HCT116 (cell line): ENCODE results near the gene VPS45. TPM values are rescaled to one million over a fixed set of nuclear protein-coding genes. Genes with fewer than 3 reads are reported as not detected.

Source experiments
- ATAC-seq: fragments of 200-7000 bp; cut with Tn5 transposase; 2 replicates; pipeline ENCODE4 v1.9.1; 2020; ENCODE audit warnings: mild to moderate bottlenecking, moderate library complexity
- BruUV-seq: library from RNA; stranded (reverse); fragments of 400-500 nt; replicated peaks from 2 replicates; lab custom pipeline; 2021; lab: Mats Ljungman, UMichigan
- CTCF ChIA-PET: fragments of 300-600 bp; sonication (Branson Sonifier 250); formaldehyde crosslinking; loops from one replicate; lab custom pipeline; 2021; ENCODE audit warnings: antibody characterized with exemption; lab: Charles Lee
- POLR2A ChIA-PET: fragments of 300-600, 350-600 bp; sonication (Branson Sonifier 250); formaldehyde crosslinking; loops from one replicate; lab custom pipeline; 2021; ENCODE audit warnings: antibody characterized with exemption; lab: Charles Lee
- RAD21 ChIA-PET, 2 experiments: fragments of 300-600 bp; sonication (Branson Sonifier 250); formaldehyde crosslinking; loops; one replicate each; lab custom pipeline; 2023; ENCODE audit warnings: low total read pairs in 2 of 2; ENCODE audit not compliant: uncharacterized antibody in 2 of 2, unreplicated experiment in 2 of 2, low non-redundant PET in 1 of 2; lab: Charles Lee
- DNase-seq: peaks from one replicate; pipeline ENCODE4 v3.0.0-alpha.2; 2010; ENCODE audit warnings: low read depth, low spot score
- H2AFZ ChIP-seq: fragments of 200-600 bp; shearing (Covaris generic), sonication (generic); 2 replicates; pipeline ENCODE4 v1.6.1; 2017; ENCODE audit warnings: low read depth, mixed run types, mixed read lengths, antibody characterized with exemption, low read length; ENCODE audit not compliant: poor library complexity, severe bottlenecking
- H3K27ac ChIP-seq: 2 replicates; pipeline ENCODE4 v1.5.1; 2012; ENCODE audit warnings: low read depth, low read length
- H3K27me3 ChIP-seq: fragments of 200-600 bp; sonication (generic); 2 replicates; pipeline ENCODE4 v1.6.1; 2016; ENCODE audit warnings: mixed run types, low read length, mixed read lengths; ENCODE audit not compliant: insufficient read depth
- H3K36me3 ChIP-seq, 2 experiments: fragments of 200-500 bp in 1 of 2; fragments of 200-600 bp in 1 of 2; sonication (Bioruptor generic) in 1 of 2; sonication (generic) in 1 of 2; 2 replicates each; pipeline versions ENCODE4 v1.5.1 to v1.6.1; 2014 to 2016; ENCODE audit warnings: low read length in 2 of 2, inconsistent platforms in 1 of 2, mixed read lengths in 1 of 2, mixed run types in 1 of 2; ENCODE audit not compliant: insufficient read depth in 2 of 2, control insufficient read depth in 1 of 2
- H3K4me1 ChIP-seq, 2 experiments: fragments of 200-600 bp in 1 of 2; sonication (generic) in 1 of 2; 2 replicates each; pipeline versions ENCODE4 v1.5.1 to v1.6.1; 2012 to 2017; ENCODE audit warnings: low read length in 2 of 2, inconsistent platforms in 1 of 2, mild to moderate bottlenecking in 1 of 2, mixed read lengths in 1 of 2, mixed run types in 1 of 2, moderate library complexity in 1 of 2; ENCODE audit not compliant: insufficient read depth in 2 of 2, control insufficient read depth in 1 of 2
- H3K4me2 ChIP-seq: fragments of 200-600 bp; sonication (generic); 2 replicates; pipeline ENCODE4 v1.6.1; 2017; ENCODE audit warnings: mixed run types, low read length, mixed read lengths
- H3K4me3 ChIP-seq, 2 experiments: fragments of 200-600 bp in 1 of 2; sonication (generic) in 1 of 2; replicated peaks in 1 of 2; 2 replicates each; pipeline ENCODE4 v1.5.1; 2011 to 2016; ENCODE audit warnings: low read length in 2 of 2, control low read depth in 1 of 2, low read depth in 1 of 2, mild to moderate bottlenecking in 1 of 2, mixed read lengths in 1 of 2, mixed run types in 1 of 2
- H3K79me2 ChIP-seq: fragments of 200-600 bp; sonication (generic); 2 replicates; pipeline ENCODE4 v1.6.1; 2017; ENCODE audit warnings: mild to moderate bottlenecking, mixed run types, low read length, moderate library complexity, mixed read lengths; ENCODE audit not compliant: insufficient read depth
- H3K9ac ChIP-seq: fragments of 200-600 bp; sonication (generic); 2 replicates; pipeline ENCODE4 v1.6.1; 2016; ENCODE audit warnings: low read length, mixed read lengths
- H3K9me2 ChIP-seq: fragments of 200-600 bp; sonication (generic), shearing (Covaris generic); 2 replicates; pipeline ENCODE4 v1.6.1; 2017; ENCODE audit warnings: mixed run types, mild to moderate bottlenecking, moderate library complexity; ENCODE audit not compliant: insufficient read depth
- H3K9me3 ChIP-seq, 2 experiments: fragments of 200-500 bp in 1 of 2; fragments of 200-600 bp in 1 of 2; sonication (Bioruptor generic) in 1 of 2; sonication (generic) in 1 of 2; 2 replicates each; pipeline ENCODE4 v1.6.1; 2014 to 2017; ENCODE audit warnings: low read length in 2 of 2, mixed read lengths in 2 of 2, inconsistent platforms in 1 of 2, low read depth in 1 of 2, mild to moderate bottlenecking in 1 of 2, mixed run types in 1 of 2, moderate library complexity in 1 of 2; ENCODE audit not compliant: control insufficient read depth in 1 of 2, insufficient read depth in 1 of 2
- H4K20me1 ChIP-seq: fragments of 200-600 bp; sonication (generic), shearing (Covaris generic); 2 replicates; pipeline ENCODE4 v1.6.1; 2017; ENCODE audit warnings: mixed run types, mild to moderate bottlenecking, moderate library complexity; ENCODE audit not compliant: insufficient read depth
- ATF3 ChIP-seq: IDR thresholded peaks from 2 replicates; pipeline ENCODE4 v1.6.1; 2012
- CBX3 ChIP-seq: IDR thresholded peaks from 2 replicates; pipeline ENCODE4 v1.6.1; 2012; ENCODE audit warnings: low read depth
- CTCF ChIP-seq, 3 experiments: fragments of 200-600 bp in 1 of 3; sonication (generic) in 1 of 3; IDR thresholded peaks in 2 of 3; conservative IDR thresholded peaks in 1 of 3; 2 replicates each; pipeline ENCODE4 v1.5.1; 2012 to 2017; ENCODE audit warnings: low read depth in 2 of 3, low read length in 2 of 3, antibody characterized with exemption in 1 of 3, borderline replicate concordance in 1 of 3, control low read depth in 1 of 3, mild to moderate bottlenecking in 1 of 3, mixed read lengths in 1 of 3, mixed run types in 1 of 3, moderate library complexity in 1 of 3; ENCODE audit not compliant: insufficient read depth in 1 of 3
- ELF1 ChIP-seq: IDR thresholded peaks from 2 replicates; pipeline ENCODE4 v1.6.1; 2012; ENCODE audit warnings: low read depth, borderline replicate concordance
- FOSL1 ChIP-seq: IDR thresholded peaks from 2 replicates; pipeline ENCODE4 v1.6.1; 2012; ENCODE audit warnings: low read depth
- JUND ChIP-seq: IDR thresholded peaks from 2 replicates; pipeline ENCODE4 v1.6.1; 2012
- POLR2A ChIP-seq: IDR thresholded peaks from 2 replicates; pipeline ENCODE4 v1.7.0; 2011; ENCODE audit warnings: borderline replicate concordance; ENCODE audit not compliant: insufficient read depth, insufficient read length; ENCODE audit errors: extremely low read depth
- POLR2AphosphoS5 ChIP-seq: IDR thresholded peaks from 2 replicates; pipeline ENCODE4 v1.6.1; 2011; ENCODE audit warnings: mild to moderate bottlenecking, low read depth, low read length, moderate library complexity
- SIN3A ChIP-seq: IDR thresholded peaks from 2 replicates; pipeline ENCODE4 v1.6.1; 2012; ENCODE audit warnings: low read depth
- YY1 ChIP-seq: IDR thresholded peaks from 2 replicates; pipeline ENCODE4 v1.6.1; 2011; ENCODE audit warnings: low read length, low read depth, moderate library complexity, mild to moderate bottlenecking; ENCODE audit not compliant: insufficient replicate concordance; ENCODE audit errors: extremely low read depth
- intact Hi-C: fragments of 100-400 bp; cut with micrococcal nuclease; formaldehyde crosslinking; loops from 2 replicates; pipeline ENCODE4 v1.10.0; 2022
- total RNA-seq: library from RNA; stranded (reverse); gene quantifications from one replicate; pipeline ENCODE4 v1.2.1, GENCODE V29; 2021; ENCODE audit not compliant: unreplicated experiment

The VPS45 gene
- total RNA-seq, 1 experiment from 2014 or later, result 28.1 TPM

- H2AFZ ChIP-seq, result no peak overlapping the region
- no peaks in the 10 kb centered on the region for H3K9me3 ChIP-seq
- no peak overlapping the region for H3K4me2 ChIP-seq
- ChIA-PET RAD21 (no interaction called here), POLR2A (no interaction called here), CTCF (no interaction called here)
- ATAC-seq (no peak), DNase-seq (no peak)
- H3K36me3 ChIP-seq, result no peaks in the 10 kb centered on the region; a peak in 2 of 4 replicates
- BruUV-seq, result no TSS peak
- no peaks in the 10 kb centered on the region for H4K20me1 ChIP-seq
- H3K79me2 ChIP-seq, result no peaks in the 10 kb centered on the region
- H3K27me3 ChIP-seq, result no peaks in the 10 kb centered on the region
- H3K27ac ChIP-seq, result no peak overlapping the region
- peaks cover 6 to 17% of the 10 kb centered on the region in 2 experiments; a peak in 3 of 4 replicates for H3K4me1 ChIP-seq
- no peaks in the 10 kb centered on the region for H3K9me2 ChIP-seq
- intact Hi-C loops, result no loop called here
- H3K9ac ChIP-seq, result no peak overlapping the region
- TF ChIP-seq POLR2A (no peak), POLR2AphosphoS5 (no peak), ELF1 (no peak), ATF3 (no peak), FOSL1 (no peak), CBX3 (no peak), YY1 (no peak), JUND (no peak), CTCF (IDR thresholded peaks at IDR 0.05 in 2 of 3, conservative IDR thresholded peaks at IDR 0.05 in 1 of 3; ENCODE audit: borderline replicate concordance in 1 of 3, insufficient read depth in 1 of 3, low read depth in 2 of 3, low read length in 2 of 3) (no peak), SIN3A (no peak)
- no peak overlapping the region for H3K4me3 ChIP-seq
These were observed 84.6 kb downstream of the VPS45 start for GRCh38 chr1:150152182-150152536.
